Amniotic epithelial cell (primary cell): ENCODE measurements around the gene ZNF426.
"Not testable (repeated sequence)": the region's sequence is repeated elsewhere in the genome, so short reads cannot be mapped to it uniquely, and the experiment has no call there.

Experiments used
- DNase-seq: peaks from one replicate; pipeline ENCODE4 v3.0.0-alpha.2; 2010; ENCODE audit warnings: low read depth

Gene ZNF426

DNA sequence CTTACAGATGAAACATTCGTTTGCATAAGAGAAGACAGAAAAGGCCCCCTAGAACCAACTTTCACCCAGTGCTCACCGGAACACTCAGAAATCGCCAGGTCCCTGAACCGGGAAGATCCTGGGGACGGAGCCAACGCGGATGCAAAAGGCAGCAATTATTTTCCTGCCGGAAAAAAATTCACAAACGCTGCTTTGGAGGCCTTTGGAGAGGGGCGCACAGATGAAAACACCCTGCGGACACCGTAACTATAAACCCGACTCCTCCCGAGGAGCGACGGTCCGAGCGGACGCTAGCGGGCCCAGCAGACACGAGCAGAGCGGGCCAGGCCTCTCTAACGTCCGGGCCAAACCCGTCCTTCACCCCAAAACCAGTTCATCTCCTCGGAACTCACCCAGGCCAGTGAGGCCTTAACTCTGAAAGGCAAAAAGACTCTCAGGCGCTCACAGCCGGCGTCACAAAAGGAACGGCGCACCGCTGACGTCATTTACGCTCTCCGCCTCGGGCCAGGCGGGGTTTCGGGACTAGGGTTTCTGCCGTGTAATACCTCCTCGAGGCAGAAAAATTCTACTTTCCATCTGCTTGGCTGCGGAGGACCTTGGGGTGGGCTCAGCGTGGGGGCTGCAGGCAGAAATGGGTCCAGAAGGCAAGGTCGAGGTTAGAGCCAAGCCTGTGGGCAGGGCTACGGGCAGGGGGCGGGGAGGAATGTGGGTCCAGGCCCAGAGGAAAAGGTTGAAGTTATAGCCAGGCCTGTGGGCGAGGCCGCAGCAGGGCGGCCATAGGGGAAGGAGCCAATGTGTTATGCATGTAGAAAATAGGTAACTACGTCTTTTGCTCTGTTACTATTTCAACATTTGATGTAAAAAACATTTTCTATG is at the start of gene ZNF426:
ZNF426 (minus strand) TSS at position 463 of the 876 bp plus-strand sequence. CDS start 2,413 bp downstream, outside the sequence.
- DNase-seq = peak; percentile 92

DNA sequence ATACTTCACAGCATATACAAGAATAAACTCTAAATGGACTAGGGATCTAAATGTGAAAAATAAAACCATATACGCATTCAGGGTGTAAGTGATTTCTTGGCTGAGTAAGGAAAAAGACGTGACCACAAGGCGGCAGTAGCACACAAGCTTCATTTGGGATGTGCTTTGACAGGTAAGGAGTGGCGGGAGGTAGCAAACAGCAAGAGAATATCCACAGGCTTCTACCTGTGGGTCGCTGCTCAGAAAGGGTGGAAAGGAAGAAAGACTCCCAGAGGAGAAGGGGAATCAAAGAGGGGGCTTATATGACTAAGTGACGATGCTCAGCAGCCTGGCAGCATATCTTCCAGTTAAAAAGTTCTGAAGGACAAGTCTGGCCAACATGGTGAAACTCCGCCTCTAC is 48.3 kb upstream of the ZNF426 start:
- peak; percentile 64 for DNase-seq

DNA sequence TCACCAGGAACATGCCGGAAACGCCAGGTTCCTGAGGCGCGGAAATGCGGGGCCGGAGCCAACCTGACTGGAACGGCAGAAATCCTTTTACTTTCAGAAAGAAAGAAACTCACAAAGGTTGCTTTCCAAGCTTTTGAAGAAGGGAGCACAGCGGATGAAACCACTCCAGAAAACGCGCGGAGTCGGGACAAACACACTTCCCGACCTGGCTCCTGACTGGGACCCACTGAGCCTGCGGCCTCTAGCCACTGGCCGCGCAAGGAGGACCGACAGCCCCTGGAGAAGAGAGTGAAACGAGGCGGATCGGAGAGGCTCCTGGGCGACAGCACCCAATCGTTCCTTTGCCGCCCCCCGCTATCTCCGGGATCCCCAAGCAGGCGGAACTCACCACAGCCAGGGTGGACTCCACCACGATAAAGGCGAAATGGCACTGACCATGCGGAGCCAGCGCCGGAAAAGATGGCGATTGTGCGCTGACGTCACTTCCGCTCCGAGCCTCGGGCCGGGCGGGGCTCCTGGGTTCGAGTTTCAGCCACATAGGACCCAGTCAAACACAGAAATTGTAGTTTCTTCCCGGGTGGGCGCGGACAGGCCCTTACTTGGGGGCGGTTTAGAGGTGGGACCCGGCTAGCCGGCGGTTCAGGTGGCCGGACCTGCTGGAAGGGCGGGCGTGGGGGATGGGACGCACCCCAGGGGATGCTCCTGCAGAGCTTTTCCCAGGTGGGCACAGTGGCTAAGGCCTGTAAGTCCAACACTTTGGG is 45.8 kb upstream of the ZNF426 start, which contains the start of gene ZNF121:
ZNF121 (minus strand) TSS at position 432 of the 761 bp plus-strand sequence. CDS start 16,407 bp downstream, outside the sequence.
- DNase-seq = peak; percentile 70

DNA sequence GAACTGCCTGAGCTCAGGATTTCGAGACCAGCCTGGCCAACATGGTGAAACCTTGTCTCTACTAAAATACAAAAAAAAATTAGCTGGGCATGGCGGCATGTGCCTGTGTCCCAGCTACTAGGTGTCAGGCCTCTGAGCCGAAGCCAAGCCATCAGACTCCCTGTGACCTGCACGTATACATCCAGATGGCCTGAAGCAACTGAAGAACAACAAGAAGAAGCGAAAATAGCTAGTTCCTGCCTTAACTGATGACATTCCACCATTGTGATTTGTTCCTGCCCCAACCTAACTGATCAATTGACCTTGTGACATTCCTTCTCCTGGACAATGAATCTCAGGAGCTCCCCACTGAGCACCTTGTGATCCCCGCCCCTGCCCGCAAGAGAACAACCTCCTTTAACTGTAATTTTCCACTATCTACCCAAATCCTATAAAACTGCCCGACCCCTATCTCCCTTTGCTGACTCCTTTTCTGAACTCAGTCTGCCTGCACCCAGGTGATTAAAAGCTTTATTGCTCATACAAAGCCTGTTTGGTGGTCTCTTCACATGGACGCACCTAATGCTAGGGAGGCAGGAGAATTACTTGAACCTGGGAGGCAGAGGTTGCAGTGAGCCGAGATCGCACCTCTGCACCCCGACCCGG is 43.8 kb upstream of the ZNF426 start:
- not testable (repeated sequence) for DNase-seq

DNA sequence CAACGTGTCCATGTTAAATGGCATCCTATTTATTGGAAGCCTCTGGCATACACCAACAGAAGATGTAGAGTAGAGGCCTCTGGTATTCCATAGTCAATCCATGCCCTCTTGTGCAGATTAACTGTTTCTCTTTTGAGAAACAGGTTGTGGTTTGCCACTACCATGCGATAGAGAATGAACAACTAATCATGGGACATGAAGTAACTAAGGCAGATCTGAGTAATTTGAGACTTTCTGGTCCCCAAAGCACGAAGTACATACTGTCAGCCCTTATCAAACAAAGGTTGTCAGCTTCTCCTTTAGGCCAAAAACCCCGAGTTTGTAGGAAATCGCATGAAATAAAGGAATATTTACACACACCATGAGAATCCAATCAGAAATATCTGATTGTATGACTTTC is 42.3 kb upstream of the ZNF426 start:
- DNase-seq = no peak

DNA sequence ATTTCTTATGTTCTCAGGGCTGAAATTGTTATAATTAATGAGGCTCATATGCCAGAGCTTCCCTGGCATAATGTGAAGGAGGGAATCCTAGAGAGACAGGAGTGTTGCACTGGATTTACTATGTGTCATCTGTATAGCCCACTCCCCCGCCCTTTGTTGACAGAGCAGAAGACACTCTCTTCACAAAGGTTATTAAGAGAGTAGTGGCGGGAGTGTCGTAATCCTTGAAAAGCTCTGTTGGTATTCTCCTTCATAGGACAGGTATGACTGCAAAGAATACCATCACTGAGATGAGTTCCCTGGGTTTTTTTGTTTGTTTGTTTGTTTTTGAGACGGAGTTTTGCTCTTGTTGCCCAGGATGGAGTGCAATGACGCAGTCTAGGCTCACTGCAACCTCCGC is 31.8 kb upstream of the ZNF426 start:
- no peak for DNase-seq

DNA sequence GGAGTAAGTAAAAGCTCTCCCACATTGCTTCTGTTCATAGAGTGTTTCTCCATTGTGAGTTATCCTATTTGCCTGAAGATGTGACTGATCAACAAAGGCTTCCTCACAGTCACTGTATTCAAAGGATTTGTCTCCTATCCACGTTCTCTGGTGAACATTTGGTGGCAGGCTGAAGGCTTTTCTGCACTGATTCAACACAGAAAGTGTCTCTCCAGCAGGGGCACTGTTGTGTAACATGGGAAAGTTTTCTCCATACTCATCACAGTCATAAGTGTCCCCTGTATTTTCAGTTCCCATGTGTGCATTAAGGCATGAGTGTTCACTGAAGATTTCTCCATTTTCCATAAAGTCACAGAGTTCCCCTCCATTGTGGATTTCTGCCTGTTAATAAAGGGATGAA is 28.3 kb upstream of the ZNF426 start:
- no peak for DNase-seq

DNA sequence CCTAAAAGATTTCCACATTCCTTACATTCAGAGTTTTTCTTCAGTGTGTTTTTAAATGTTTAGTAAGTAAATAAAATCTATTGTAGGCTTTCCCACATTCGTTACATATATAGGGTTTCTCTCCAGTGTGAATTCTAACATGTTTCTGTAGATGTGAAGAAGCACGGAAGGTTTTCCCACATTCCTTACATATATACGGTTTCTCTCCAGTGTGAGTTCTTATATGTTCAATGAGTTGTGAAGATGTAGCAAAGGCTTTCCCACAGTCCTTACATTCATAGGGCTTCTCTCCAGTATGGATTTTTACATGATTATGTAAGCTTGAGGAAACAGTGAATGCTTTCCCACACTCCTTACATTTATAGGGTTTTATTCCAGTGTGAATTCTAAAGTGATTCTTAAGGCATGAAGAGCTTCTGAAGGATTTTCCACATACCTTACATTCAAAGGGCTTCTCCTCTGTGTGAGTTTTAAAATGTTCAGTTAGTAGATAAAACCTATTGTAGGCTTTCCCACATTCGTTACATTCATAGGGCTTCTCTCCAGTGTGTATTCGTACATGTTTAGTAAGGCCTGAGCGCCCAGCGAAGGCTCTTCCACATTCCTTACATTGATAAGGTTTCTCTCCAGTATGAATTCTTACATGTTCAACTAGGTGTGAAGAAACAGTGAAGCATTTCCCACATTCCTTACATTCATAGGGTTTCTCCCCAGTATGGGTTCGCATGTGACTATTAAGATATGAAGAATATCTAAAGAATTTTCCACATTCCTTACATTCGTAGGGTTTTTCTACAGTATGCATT is 27.7 kb upstream of the ZNF426 start:
- peak; percentile 44 for DNase-seq

DNA sequence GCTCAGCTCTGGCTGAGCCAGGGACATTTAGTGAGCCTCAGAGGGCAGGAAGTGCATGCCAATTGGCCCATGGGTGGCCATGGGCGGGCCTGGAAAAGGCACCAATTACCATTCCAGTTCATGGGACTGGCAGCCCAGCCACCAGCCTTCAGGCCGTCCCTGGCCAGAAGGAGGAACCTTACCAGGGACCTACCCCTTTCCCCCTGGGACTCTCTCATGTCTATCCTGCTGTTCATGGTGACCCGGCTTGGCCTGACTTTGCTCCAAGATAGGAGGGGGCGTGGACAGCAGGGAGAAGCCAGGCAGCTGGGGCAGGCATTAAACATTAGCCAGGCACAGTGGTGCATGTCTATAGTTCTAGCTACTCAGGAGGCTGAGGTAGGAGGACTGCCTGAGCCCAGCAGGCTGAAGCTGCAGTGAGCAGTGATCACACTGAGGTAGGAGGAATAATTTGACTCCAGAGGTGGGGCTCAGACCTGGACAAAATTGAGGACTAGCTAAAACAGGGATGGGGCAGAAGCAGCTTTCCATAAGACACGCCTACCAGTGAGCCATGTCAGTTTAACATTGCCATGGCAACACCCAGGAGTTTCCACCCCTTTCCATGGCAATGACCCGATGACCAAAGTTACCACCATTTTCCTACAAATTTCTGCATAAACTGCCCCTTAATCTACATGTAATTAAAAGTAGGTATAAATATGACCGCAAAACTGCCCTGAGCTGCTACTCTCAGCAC is 14.3 kb upstream of the ZNF426 start:
- no peak for DNase-seq

DNA sequence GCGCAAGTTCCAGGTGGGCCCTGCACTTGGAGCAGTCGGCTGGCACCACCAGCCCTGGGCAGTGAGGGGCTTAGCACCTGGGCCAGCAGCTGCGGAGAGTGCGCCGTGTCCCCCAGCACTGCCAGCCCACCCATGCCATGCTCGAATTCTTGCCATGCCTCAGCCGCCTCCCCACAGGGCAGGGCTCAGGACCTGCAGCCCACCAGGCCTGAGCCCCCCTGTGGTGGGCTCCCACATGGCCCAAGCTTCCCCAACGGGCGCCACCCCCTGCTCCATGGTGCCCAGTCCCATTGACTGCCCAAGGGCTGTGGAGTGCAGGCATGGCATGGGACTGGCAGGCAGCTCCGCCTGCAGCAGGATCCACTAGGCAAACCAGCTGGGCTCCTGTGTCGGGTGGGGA is 9.4 kb upstream of the ZNF426 start:
- DNase-seq = no peak

DNA sequence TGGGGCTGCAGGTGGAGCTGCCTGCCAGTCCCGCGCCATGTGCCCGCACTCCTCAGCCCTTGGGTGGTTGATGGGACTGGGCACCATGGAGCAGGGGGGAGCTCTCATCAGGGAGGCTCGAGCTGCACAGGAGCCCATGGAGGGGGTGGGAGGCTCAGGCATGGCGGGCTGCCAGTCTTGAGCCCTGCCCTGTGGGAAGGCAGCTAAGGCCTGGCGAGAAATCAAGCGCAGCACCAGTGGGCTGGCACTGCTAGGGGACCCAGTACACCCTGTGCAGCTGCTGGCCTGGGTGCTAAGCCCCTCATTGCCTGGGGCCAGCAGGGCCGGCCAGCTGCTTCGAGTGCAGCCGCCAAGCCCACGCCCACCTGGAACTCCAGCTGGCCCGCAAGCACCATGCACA is 2.8 kb upstream of the ZNF426 start:
- not testable (repeated sequence) for DNase-seq

DNA sequence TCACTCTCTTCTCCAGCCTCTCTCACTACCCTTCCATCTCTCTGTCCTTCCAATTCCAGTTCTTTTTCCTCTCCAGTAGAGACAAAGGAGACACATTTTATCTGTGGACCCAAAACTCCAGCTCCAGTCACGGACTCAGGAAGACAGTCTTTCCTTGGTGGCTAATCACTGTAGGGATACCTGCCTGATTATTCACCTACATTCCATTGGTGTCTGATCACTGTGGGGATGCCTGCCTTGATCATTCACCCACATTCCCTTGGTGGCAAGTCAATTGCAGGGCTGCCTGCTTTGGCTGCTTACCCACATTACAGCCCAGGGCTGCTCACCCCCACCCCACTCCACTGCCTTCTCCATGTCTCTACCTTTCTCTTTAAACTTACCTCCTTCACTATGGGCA is 1.5 kb upstream of the ZNF426 start:
- not testable (repeated sequence) for DNase-seq

DNA sequence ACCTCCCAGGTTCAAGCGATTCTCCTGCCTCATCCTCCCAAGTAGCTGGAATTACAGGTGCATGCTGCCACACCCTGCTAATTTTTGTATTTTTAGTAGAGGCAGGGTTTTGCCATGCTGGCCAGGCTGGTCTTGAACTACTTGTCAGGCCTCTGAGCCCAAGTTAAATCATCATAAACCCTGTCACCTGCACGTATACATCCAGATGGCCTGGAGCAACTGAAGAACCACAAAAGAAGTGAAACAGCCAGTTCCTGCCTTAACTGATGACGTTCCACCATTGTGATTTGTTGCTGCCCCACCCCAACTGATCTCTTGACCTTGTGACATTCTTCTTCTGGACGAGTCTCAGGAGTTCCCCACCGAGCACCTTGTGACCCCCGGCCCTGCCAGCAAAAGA is 756 bp upstream of the ZNF426 start:
- DNase-seq = not testable (repeated sequence)

DNA sequence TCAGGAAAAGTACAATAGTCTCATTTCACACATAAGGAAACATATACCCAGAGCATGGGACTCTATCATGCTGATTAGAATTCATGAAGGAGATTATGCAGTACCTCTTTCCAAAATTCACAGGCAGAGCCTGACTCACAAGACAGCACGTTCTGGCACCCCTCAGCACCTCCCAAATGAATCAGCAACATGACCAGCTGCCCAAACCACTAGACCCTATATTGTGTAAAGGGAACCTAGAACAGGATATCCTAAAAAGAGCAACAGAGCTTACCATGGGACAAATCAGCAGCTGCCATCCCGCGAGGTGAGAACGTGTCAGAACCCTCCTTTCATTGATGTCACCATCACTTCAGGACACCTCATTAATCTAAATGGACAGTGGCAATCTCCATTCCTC is 2.5 kb downstream of the ZNF426 start:
- no peak for DNase-seq

DNA sequence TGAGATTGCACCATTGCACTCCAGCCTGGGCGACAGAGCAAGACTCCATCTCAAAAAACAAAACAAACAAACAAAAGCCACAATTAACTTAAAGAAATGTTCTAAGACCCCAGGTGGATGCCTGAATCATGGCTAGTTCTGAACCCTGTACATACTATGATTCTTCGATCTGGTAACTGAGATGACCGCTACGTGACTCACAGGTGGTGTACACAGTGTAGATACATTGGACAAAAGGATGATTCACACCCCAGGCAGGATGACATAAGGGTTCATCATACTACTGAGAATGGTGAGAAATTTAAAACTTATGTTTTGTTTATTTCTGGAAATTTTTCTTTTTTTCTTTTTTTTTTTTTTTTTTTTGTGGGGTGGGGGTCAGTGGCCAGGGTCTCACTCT is 6.5 kb downstream of the ZNF426 start:
- peak; percentile 14 for DNase-seq

DNA sequence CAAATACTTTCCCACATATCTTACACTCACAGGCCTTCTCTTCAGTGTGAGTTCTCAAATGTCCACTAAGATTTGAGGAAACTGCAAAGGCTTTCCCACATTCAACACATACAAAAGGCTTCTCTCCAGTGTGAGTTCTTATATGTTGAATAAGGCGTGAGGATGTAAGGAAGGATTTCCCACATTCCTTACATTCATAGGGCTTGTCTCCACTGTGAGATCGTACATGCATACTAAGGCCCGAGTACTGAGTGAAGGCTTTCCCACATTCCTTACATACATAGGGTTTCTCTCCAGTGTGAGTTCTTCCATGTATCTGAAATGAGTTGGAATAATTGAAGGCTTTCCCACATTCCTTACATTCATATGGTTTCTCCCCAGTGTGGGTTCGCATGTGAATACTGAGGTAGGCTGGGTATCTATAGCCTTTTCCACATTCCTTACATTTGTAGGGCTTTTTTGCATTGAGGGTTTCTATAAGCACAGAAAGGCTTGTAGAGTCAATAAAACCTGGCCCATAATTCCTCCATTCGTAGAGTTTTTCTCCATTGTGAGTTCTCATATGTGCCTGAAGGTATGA is 9.6 kb downstream of the ZNF426 start:
- DNase-seq = peak; percentile 41

DNA sequence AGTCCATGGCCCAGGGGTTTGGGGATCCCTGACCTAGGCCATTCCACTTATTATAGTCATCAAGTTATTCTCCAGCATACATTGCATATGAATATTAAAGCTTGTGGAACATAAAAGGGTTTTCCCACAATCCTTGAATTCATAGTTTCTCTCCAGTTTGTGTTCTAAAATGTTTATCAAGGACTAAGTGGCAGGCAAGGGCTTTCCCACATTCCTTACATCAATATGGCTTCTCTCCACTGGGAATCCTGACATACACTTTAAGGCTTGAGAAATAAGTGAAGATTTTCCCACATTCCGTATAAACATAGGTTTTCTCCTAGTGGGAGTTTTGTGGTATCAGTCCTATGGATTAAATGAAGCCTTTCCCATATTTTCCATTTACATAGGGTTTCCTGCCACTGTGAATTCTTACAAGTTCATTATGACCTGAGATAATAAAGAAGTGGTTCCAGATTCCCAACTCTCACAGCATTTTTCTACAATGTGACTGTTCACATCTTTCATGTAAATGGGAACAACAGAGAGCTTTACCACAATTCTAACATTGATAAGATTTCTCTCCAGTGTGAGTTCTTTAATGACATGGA is 14.5 kb downstream of the ZNF426 start:
- DNase-seq = peak; percentile 19

DNA sequence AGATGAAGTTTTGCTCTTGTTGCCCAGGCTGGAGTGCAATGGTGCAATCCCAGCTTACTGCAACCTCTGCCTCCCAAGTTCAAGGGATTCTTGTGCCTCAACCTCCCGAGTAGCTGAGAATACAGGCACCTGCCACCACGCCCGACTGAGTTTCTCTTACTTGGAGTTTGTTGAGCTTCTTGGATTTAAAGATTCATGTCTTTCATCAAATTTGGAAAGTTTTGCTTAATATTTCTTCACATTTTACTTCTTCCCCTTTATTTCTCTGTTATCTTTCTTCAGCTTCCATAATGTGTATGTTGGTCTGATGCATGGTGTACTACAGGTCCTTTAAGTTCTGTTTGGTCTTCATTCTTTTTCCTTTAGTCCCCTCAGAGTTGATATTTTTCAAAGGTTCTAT is 31.2 kb downstream of the ZNF426 start:
- no peak for DNase-seq

DNA sequence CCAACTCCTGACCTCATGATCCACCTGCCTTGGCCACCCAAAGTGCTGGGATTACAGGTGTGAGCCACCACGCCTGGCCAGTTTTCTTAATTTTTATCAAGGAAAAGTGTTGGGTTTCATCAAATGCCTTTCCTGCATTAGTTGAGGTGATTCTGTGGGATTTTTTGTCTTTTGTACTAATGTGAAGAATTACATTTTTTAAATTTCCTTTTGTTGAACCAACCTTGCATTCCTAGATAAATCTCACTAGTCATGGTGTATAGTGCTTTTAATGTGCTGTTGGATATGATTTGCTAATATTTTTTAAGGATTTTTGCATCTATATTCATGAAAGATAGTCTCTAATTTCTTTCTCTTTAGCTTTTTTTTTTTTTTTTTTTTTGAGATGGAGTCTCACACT is 37.6 kb downstream of the ZNF426 start:
- DNase-seq = no peak
